Measurements from ENCODE around the gene ERGIC1.
"Not testable (repeated sequence)": the region's sequence is repeated elsewhere in the genome, so short reads cannot be mapped to it uniquely, and the experiment has no call there.

Gene ERGIC1

DNA sequence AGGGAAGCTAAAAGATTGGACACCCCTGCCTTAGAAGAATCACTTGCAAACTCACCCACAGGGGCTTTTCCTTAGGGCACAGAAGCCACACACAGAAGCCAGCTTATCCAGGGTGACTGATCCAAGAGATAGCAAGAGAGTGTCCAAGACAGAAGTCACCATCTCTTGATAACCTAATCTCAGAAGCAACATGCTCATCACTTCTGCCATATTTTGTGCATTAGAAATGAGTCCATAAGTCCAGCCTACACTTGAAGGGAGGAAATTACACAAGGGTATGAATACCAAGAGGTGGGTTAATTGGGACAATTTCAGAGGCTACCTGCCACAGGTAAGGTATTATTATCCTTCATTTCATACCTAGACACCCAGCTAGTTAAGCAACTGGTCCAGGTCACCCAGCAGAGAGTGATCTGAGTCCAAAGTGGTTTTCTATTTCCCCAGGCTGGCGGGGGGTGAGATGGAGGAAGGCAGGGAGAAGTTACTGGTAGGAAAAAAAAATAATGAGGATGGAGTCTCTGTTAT lies 3.7 kb upstream of the ERGIC1 start:
- DNase-seq, result no peak

GRCh38 chr5:172830876-172831662 lies 3.0 kb upstream of the ERGIC1 start:
- DNase-seq, result no peak

- no peak for DNase-seq
Observed at GRCh38 chr5:172832383-172833315, 1.4 kb upstream of the ERGIC1 start.

GRCh38 chr5:172833372-172833685 lies 722 bp upstream of the ERGIC1 start:
- no peak for DNase-seq

DNA sequence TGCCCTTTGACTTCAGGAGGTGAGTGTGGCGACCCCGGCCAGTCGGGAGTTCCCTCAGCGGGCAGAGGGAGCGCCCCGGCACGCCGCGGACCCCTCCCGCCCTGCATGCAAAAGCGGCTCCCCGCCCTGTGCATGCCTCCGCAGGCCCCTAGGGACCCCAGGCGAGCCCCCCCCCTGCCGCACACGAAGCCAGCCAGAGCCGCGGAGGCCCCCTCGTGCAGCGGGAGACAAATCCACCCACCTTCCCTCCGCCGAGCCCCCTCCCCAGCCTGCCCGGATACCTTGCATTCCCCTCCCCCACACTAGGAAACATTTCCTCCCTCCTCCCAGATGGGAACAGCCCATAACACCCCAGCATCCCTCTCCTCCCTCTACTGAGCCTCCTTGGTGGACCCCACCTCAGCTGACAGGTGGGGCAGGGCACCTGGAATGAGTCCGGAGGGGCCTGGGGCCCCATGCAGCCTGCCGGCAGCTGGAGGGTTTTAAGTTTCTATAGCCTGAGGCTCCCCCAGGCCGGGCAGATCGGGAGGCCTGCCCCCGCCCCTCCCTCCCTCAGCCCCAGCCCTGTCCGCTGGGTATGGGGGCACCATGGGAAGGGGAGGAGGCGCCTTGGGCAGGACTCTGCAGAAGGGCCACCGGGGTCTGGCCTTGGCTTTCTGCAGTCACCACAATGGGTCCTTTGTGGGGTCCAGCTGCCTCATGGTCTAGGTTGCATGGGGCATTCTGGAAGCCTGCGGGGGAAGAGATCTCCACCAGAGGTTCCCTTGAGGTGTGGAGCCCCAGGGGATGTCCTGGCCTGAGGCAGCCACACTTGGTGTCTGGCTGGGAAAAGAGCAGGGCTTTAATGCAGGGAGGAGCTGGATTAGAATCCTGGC lies 601 bp downstream of the ERGIC1 start:
- DNase-seq, result no peak

GRCh38 chr5:172835290-172835993 lies 1.4 kb downstream of the ERGIC1 start:
- no peak for DNase-seq

- no peak for DNase-seq
Observed at GRCh38 chr5:172835994-172836356, 1.9 kb downstream of the ERGIC1 start.

DNA sequence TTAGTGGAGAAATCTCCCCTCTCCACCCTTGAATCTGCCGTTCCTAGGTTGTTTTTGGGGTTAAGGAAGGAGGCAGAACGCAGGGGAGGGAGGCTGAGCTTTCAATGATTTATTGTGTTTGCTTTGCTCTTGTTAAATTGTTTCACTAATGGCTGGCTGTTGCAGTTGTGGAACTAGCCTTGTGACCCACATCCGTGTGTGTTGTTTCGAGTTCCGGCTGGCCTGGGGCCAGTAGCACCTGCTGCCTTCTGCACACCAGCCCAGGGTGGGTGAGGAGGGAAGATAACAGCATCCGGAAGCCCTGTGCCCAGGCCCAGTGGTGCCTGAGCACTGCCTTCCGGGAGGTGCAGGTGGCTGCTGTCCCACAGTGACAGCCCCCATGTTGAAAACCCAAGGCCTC lies 3.6 kb downstream of the ERGIC1 start:
- DNase-seq, result no peak

- DNase-seq, result no peak
Observed at GRCh38 chr5:172838151-172838875, 4.3 kb downstream of the ERGIC1 start.

DNA sequence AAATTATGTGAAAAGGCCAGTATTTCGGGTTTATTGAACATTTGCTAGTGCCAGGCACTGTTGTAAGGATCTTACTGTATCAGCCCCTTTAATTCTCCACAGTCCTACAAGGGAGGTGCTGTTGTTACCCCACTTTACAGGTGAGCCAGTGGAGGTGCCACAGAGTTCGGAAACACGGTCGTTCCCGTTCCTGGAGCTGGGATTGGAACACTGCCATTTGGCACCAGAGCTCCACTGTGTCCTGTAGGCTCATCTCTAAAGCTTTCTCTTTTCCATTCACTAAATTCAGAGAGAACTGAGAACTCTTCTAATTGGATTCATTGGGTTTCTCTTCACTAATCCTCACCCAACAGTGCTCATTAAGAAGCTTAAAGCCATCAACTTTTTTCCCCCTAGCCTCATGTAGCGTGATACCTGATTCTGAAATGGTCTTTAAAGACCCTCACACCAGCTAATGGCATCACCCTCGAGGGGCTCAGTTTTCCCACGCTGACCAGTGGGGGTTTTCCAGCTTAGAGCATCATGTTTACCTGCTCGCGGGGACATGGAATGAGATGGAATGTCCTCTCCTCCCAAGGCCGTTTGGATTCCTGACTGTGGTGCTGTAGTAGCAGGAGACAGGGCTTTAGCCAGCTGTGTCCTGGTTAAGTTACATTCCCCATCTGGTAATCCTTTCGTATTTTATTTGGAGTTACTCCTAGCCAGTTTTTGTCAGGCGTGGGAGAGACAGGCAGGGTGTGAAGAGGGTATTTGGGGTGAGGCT lies 5.8 kb downstream of the ERGIC1 start:
- no peak for DNase-seq

DNA sequence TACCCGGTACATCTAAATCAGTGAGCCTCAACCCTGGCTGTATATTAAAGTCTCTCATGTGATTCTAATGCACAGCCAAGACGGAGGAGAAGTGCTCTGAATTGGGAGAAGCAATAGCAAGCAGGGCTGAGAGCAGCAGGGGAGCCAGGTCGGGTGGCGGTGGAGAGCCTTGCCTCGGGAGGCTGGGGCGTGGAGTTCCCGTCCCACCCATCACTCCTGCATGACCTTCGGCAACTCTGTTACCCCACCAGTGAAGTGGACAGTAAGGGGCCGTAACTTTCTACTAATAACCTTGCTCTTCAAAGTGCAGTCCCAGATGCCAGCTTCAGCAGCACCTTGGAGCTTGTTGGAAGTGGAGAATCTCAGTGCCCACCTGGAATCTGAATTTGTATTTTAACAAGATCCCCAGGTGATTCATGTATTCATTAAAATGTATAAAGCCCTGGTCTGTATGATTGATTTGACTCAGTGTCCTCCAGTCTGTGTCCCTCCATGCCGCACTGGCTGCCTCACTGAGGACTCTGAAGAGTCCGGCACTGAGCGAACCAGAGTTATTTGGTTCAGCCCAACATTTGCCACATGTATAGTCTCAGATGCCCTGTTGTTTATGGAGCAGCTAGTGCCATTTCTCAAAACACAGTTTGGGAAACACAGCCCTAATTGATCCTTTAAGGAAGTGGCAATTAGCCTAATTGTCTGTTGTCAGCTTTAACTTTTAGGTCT lies 6.5 kb downstream of the ERGIC1 start:
- DNase-seq, result no peak

DNA sequence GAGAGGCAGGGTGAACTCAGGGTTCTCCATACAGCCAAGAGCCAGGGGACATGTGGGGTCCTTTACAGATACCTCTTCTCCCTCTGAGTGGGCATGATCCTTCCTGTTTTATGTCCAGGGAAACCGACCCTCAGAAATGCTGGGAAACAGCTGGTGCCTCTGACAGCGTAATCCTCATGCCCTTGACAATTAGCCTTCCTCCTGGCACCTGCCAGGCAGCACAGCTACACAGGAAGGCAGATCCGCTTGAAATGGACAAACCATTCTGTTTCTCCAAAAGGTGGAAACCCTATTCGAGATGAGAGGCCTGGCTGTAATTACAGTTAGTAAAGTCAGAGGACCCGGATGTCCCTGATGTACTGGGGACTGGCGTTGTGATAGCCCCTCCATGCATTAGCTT lies 7.2 kb downstream of the ERGIC1 start:
- no peak for DNase-seq

- DNase-seq, result no peak
Observed at GRCh38 chr5:172843825-172844576, 9.9 kb downstream of the ERGIC1 start.

DNA sequence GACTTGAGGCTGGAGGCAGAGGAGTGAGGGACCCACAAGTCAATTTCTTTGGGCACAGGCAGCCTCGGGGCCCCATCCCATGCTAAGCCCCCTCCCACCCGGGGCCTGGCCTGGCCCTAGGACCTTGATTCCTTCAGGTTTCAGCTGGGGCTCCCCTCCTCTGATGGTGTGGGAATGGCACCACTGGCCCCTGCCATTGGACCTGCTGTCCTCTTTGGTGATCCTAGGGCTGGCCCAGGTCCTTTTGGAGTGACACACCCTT lies 10.5 kb downstream of the ERGIC1 start:
- no peak for DNase-seq

DNA sequence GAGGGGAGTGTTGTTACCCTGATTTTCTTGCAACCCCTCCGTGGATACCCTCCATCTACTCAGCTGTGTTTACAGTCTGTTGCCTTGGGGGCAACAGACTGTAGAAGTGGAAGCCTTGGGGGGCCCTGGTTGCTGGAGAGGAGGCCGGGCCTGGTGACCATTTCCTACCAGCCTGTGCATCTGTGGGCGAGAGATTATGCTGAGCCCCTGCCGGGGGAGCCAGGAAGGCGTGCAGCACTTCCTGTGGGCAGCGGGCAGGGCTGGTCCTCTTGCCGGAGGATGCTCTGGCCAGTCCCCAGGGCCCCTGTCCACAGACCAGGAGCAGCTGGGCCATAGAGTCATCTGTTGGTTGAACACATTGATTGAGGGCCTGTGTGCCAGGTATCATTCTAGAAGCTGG lies 11.1 kb downstream of the ERGIC1 start:
- no peak for DNase-seq

- DNase-seq, result no peak
Observed at GRCh38 chr5:172845576-172845975, 11.5 kb downstream of the ERGIC1 start.

- DNase-seq, result no peak
Observed at GRCh38 chr5:172846249-172846648, 12.2 kb downstream of the ERGIC1 start.

DNA sequence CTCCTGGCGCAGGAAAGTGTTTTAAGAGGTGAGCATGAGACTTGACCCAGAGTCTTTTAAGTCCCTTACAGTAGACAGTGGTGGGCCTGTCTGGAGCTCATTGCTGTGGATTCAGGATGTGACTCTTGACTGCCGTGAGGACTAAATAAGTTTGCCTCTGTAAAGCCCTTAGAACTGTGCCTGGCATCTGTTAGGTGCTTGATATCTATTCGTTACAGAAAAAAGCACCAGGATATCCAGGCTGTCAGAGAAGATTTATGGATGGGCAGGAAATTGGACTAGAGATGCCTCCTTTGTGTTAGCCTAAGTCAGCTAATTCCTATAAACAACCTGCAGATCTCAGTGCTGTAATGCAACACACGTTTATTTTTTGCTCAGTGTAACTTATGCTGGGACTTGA lies 12.6 kb downstream of the ERGIC1 start:
- DNase-seq, result no peak

- DNase-seq, result not testable (repeated sequence)
Observed at GRCh38 chr5:172847584-172847983, 13.5 kb downstream of the ERGIC1 start.

- DNase-seq, result no peak
Observed at GRCh38 chr5:172848419-172848818, 14.4 kb downstream of the ERGIC1 start.

Measured in NCI-H446 treated with DMSO at 0.1 percent for 48 hours (cell line).